Sigmoid colon (tissue), 7 donors: ENCODE measurements around the gene CERS3. TPM values are rescaled to one million over a fixed set of nuclear protein-coding genes. Genes with fewer than 3 reads are reported as not detected.

Experiments used
- DNase-seq: peaks from one replicate; pipeline ENCODE4 v3.0.0-alpha.2; 2019
- H3K27ac ChIP-seq, 4 donors: fragments of 200-600 bp; sonication (generic); one replicate each; pipeline ENCODE4 v1.5.1; 2016 to 2019; ENCODE audit warnings: mild to moderate bottlenecking in 1 of 4
- H3K27me3 ChIP-seq, 3 donors: fragments of 200-600 bp; sonication (generic); one replicate each; pipeline ENCODE4 v1.5.1; 2019; ENCODE audit warnings: mild to moderate bottlenecking in 1 of 3
- H3K36me3 ChIP-seq, 4 donors: fragments of 200-600 bp; sonication (generic); one replicate each; pipeline ENCODE4 v1.5.1; 2016 to 2019
- H3K4me1 ChIP-seq, 4 donors: fragments of 200-600 bp; sonication (generic); one replicate each; pipeline ENCODE4 v1.5.1; 2017 to 2019
- H3K4me3 ChIP-seq, 4 donors: fragments of 200-600 bp; sonication (generic); one replicate each; pipeline ENCODE4 v1.5.1; 2017 to 2019; ENCODE audit warnings: mild to moderate bottlenecking in 2 of 4, moderate library complexity in 1 of 4
- H3K9me3 ChIP-seq, 4 donors: fragments of 200-600 bp in 3 of 4; sonication (generic) in 3 of 4; one replicate each; pipeline versions ENCODE4 v1.5.1 to v1.6.1; 2013 to 2019
- EP300 ChIP-seq, 4 donors: sonication (generic); formaldehyde crosslinking; IDR thresholded peaks; one replicate each; pipeline ENCODE4 v1.6.1; 2017; ENCODE audit warnings: antibody characterized with exemption in 4 of 4
- POLR2A ChIP-seq, 2 donors: fragments of 450-650 bp; IDR thresholded peaks; one replicate each; pipeline ENCODE4 v1.6.1; 2016; ENCODE audit warnings: antibody characterized with exemption in 2 of 2, mild to moderate bottlenecking in 2 of 2, moderate library complexity in 2 of 2
- POLR2AphosphoS5 ChIP-seq, 4 donors: sonication (generic); formaldehyde crosslinking; IDR thresholded peaks; one replicate each; pipeline ENCODE4 v1.6.1; 2017; ENCODE audit warnings: antibody characterized with exemption in 4 of 4
- WGBS, 2 donors: extraction: QIAGEN DNeasy Blood & Tissue Kit; methylation state at CpG; one replicate each; pipeline ENCODE4 v1.1.7; 2013; 5-methylcytosine and 5-hydroxymethylcytosine counted together
- intact Hi-C: fragments of 100-400 bp; cut with DNase I; formaldehyde crosslinking; loops from one replicate; pipeline ENCODE4 v1.15.1; 2023
- polyA plus RNA-seq, 3 donors: library from polyadenylated mRNA; stranded (reverse); fragments of 200-250 nt; gene quantifications; one replicate each; pipeline ENCODE4 v1.2.3, GENCODE V29; 2013
- total RNA-seq, 4 donors: library from RNA; depleted of rRNA; stranded (reverse); fragments of >200 nt; gene quantifications; one replicate each; pipeline ENCODE4 v1.1.0, GENCODE V29; 2016
- TF ChIP-seq, protein P1 (sequence below), 4 experiments: fragments of 450-650 bp in 3 of 4; fragments of 200-600 bp in 1 of 4; IDR thresholded peaks; one replicate each; pipeline ENCODE4 v1.5.1; 2016 to 2019; ENCODE audit warnings: antibody characterized with exemption in 4 of 4, mild to moderate bottlenecking in 3 of 4, moderate library complexity in 2 of 4
- donor health status: healthy with polysubstance abuse.
- donor health status: Bipolar disorder and iron deficiency.
- donor health status: healthy.

The CERS3 gene
- total and polyA plus RNA-seq, 7 donors: 0.20 to 0.49 TPM; not detected in 5

DNA sequence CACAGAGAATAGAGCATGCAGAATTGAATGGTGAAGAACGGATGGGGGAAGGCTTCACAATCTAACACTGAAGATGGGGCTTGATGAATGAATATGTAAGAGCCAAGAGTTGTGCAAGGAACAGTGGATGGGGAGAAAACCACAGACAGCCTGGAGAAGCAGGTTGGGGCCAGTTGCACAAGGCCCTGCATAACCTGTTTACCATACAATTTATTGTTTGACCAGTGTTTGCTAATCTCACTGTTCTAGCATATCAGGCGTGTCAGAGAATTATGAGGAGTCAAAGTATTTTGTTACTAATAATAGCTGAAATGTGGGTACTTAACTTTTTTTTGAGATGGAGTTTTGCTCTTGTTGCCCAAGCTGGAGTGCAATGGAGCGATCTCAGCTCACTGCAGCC, 36.8 kb upstream of the CERS3 start:
- H3K27me3 ChIP-seq: no peaks in the 10 kb centered on the region
- H3K9me3 ChIP-seq: no peaks in the 10 kb centered on the region
- intact Hi-C loops: no loop called here
- peaks cover 0 to 16% (median 2%) of the 10 kb centered on the region in 4 donors for H3K36me3 ChIP-seq
- no peak overlapping the region for H3K4me3 ChIP-seq
- 86 to 90% methylated on average over 3 of the region's 3 CpGs for WGBS, 2 donors
- DNase-seq: no peak
- H3K27ac ChIP-seq: no peak overlapping the region
- TF ChIP-seq POLR2AphosphoS5 (IDR thresholded peaks at IDR 0.05) (no peak), POLR2A (IDR thresholded peaks at IDR 0.05) (no peak), EP300 (IDR thresholded peaks at IDR 0.05) (no peak)
- TF ChIP-seq, protein P1, sequence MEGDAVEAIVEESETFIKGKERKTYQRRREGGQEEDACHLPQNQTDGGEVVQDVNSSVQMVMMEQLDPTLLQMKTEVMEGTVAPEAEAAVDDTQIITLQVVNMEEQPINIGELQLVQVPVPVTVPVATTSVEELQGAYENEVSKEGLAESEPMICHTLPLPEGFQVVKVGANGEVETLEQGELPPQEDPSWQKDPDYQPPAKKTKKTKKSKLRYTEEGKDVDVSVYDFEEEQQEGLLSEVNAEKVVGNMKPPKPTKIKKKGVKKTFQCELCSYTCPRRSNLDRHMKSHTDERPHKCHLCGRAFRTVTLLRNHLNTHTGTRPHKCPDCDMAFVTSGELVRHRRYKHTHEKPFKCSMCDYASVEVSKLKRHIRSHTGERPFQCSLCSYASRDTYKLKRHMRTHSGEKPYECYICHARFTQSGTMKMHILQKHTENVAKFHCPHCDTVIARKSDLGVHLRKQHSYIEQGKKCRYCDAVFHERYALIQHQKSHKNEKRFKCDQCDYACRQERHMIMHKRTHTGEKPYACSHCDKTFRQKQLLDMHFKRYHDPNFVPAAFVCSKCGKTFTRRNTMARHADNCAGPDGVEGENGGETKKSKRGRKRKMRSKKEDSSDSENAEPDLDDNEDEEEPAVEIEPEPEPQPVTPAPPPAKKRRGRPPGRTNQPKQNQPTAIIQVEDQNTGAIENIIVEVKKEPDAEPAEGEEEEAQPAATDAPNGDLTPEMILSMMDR (IDR thresholded peaks at IDR 0.05): no peak
- H3K4me1 ChIP-seq: no peaks in the 10 kb centered on the region

DNA sequence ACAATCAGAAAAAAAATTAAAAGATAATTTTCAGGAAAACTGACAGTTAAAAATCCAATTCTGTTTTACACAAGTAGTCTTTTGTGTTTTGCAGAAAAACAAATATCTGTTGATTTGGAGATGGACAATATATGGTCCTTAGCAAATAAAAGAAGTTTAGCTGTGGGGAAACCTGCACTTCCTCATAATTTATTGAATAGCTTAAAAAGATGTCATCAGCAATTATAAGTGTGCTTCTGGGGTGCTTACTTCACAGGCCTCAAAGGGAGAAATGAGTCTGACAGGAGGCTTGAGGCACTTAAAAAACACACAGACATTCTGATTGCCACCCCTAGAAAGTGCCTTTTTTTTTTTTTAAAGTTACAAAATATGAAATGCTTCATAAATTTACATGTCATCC, 31.6 kb upstream of the CERS3 start:
- no peaks in the 10 kb centered on the region for H3K4me1 ChIP-seq
- no peaks in the 10 kb centered on the region for H3K9me3 ChIP-seq
- no peak for DNase-seq
- no peak for TF ChIP-seq POLR2A (IDR thresholded peaks at IDR 0.05)
- TF ChIP-seq, protein P1 (IDR thresholded peaks at IDR 0.05): no peak
- TF ChIP-seq EP300 (IDR thresholded peaks at IDR 0.05): no peak
- no peak for TF ChIP-seq POLR2AphosphoS5 (IDR thresholded peaks at IDR 0.05)
- H3K27ac ChIP-seq: no peak overlapping the region
- intact Hi-C loops: no loop called here
- H3K27me3 ChIP-seq: no peaks in the 10 kb centered on the region
- H3K4me3 ChIP-seq: no peak overlapping the region
- no peaks in the 10 kb centered on the region for H3K36me3 ChIP-seq

DNA sequence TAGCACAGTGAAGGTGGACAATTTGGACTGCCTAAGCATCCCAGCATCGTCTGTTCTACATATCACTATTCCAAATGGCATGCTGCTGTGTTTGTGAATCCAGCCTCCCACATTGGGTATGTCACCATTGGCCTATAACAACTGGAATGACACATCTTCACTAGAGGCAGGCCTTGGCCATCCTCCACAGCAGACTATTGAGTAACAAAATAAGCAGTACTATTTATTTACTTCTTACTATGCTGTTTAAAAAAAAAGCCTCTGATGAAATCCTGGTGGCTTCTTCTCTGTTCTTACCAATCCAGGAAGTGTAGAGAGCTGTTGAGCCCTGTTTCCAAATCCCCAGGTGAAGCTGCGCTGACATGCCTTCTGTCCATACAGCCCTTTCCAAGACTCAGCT, 30.6 kb upstream of the CERS3 start:
- WGBS, 2 donors: 86 to 90% methylated on average over 2 of the region's 2 CpGs
- Histone ChIP-seq H3K36me3 (no peaks in the 10 kb centered on the region), H3K4me1 (no peaks in the 10 kb centered on the region), H3K27ac (no peak overlapping the region), H3K4me3 (no peak overlapping the region), H3K27me3 (no peaks in the 10 kb centered on the region), H3K9me3 (no peaks in the 10 kb centered on the region)
- intact Hi-C loops: no loop called here
- no peak for TF ChIP-seq POLR2AphosphoS5 (IDR thresholded peaks at IDR 0.05)
- TF ChIP-seq EP300 (IDR thresholded peaks at IDR 0.05): no peak
- TF ChIP-seq, protein P1 (IDR thresholded peaks at IDR 0.05): no peak
- TF ChIP-seq POLR2A (IDR thresholded peaks at IDR 0.05): no peak
- peak; percentile 74 for DNase-seq

DNA sequence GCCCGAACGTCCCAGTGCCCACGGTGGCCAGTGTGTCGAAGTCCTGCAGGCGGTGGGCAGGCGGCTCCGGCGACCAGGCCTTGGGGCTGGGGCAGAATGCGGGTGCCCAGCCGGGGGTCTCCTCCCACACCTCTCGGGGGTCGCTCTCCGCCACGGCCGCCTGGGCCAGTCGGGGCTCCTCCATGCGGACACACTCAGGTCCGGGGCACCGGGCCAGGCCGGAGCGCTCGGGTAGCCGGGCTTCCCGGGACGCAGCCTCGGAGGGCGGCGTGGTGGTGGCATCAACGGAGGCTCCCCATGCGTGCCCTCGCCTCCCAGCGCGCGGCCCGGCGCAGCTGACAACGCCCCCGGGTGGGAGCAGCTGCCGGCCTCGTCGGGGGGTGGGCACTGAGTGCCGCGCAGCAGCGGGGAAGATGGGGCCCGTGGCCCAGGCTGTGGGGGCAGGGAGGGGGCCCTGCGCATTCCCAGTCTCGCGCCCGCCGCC, 30.1 kb upstream of the CERS3 start:
- H3K27ac ChIP-seq: no peak overlapping the region
- WGBS, 2 donors: 94 to 97% methylated on average over 50 of the region's 50 CpGs

More for the DNA sequence above, 30.1 kb upstream of the CERS3 start:
- Histone ChIP-seq H3K27me3 (no peaks in the 10 kb centered on the region), H3K4me3 (no peak overlapping the region), H3K36me3 (no peaks in the 10 kb centered on the region), H3K4me1 (no peaks in the 10 kb centered on the region), H3K9me3 (no peaks in the 10 kb centered on the region)
- intact Hi-C loops: no loop called here
- DNase-seq: no peak
- TF ChIP-seq EP300 (IDR thresholded peaks at IDR 0.05): no peak
- TF ChIP-seq, protein P1 (IDR thresholded peaks at IDR 0.05): no peak
- no peak for TF ChIP-seq POLR2A (IDR thresholded peaks at IDR 0.05)
- no peak for TF ChIP-seq POLR2AphosphoS5 (IDR thresholded peaks at IDR 0.05)
